Peyer's patch (tissue), 4 donors: ENCODE results near the gene TBC1D22B. TPM values are rescaled to one million over a fixed set of nuclear protein-coding genes. Genes with fewer than 3 reads are reported as not detected.

ENCODE experiments used
- DNase-seq, 3 donors: peaks; one replicate each; pipeline ENCODE4 v3.0.0-alpha.2; 2017 to 2019
- H3K27ac ChIP-seq, 4 donors: fragments of 200-600 bp; sonication (generic); one replicate each; pipeline ENCODE4 v1.5.1; 2016 to 2019
- H3K27me3 ChIP-seq, 2 donors: fragments of 200-600 bp; sonication (generic); one replicate each; pipeline ENCODE4 v1.5.1; 2019
- H3K36me3 ChIP-seq, 3 donors: fragments of 200-600 bp; sonication (generic); one replicate each; pipeline ENCODE4 v1.5.1; 2016 to 2019
- H3K4me1 ChIP-seq, 4 donors: fragments of 200-600 bp; sonication (generic); one replicate each; pipeline ENCODE4 v1.5.1; 2016 to 2019
- H3K4me3 ChIP-seq, 4 donors: fragments of 200-600 bp; sonication (generic); 1 replicate in 3 of 4; 2 replicates in 1 of 4; pipeline ENCODE4 v1.5.1; 2016 to 2019; ENCODE audit warnings: mild to moderate bottlenecking in 1 of 4
- H3K9me3 ChIP-seq, 4 donors: fragments of 200-600 bp; sonication (generic); one replicate each; pipeline ENCODE4 v1.5.1; 2016 to 2019; ENCODE audit warnings: mild to moderate bottlenecking in 1 of 4
- POLR2A ChIP-seq, 2 donors: fragments of 450-650 bp; IDR thresholded peaks; one replicate each; pipeline ENCODE4 v1.5.1; 2017; ENCODE audit warnings: antibody characterized with exemption in 2 of 2, mild to moderate bottlenecking in 2 of 2, moderate library complexity in 2 of 2
- total RNA-seq, 4 donors: library from RNA; depleted of rRNA; stranded (reverse); fragments of >200 nt; gene quantifications; one replicate each; pipeline ENCODE4 v1.1.0, GENCODE V29; 2016
- TF ChIP-seq, protein P1 (sequence below), 6 experiments: fragments of 450-650 bp in 4 of 6; fragments of 200-600 bp in 2 of 6; sonication (generic) in 1 of 6; IDR thresholded peaks; one replicate each; pipeline ENCODE4 v1.5.1; 2017 to 2019; ENCODE audit warnings: antibody characterized with exemption in 6 of 6, mild to moderate bottlenecking in 3 of 6, moderate library complexity in 1 of 6

TBC1D22B gene
- total RNA-seq, 4 donors from 2014 or later, result 12.4 to 23.3 (median 19.0) TPM

- no peaks in the 10 kb centered on the region for H3K27me3 ChIP-seq
- TF ChIP-seq POLR2A (IDR thresholded peaks at IDR 0.05), result no peak
- TF ChIP-seq, protein P1, sequence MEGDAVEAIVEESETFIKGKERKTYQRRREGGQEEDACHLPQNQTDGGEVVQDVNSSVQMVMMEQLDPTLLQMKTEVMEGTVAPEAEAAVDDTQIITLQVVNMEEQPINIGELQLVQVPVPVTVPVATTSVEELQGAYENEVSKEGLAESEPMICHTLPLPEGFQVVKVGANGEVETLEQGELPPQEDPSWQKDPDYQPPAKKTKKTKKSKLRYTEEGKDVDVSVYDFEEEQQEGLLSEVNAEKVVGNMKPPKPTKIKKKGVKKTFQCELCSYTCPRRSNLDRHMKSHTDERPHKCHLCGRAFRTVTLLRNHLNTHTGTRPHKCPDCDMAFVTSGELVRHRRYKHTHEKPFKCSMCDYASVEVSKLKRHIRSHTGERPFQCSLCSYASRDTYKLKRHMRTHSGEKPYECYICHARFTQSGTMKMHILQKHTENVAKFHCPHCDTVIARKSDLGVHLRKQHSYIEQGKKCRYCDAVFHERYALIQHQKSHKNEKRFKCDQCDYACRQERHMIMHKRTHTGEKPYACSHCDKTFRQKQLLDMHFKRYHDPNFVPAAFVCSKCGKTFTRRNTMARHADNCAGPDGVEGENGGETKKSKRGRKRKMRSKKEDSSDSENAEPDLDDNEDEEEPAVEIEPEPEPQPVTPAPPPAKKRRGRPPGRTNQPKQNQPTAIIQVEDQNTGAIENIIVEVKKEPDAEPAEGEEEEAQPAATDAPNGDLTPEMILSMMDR (IDR thresholded peaks at IDR 0.05), result no peak
- H3K27ac ChIP-seq, result peak overlapping the region in 3 of 4 donors; percentile 25 to 89 (median 79)
- DNase-seq, result no peak
- peaks cover 0 to 17% (median 0%) of the 10 kb centered on the region in 4 donors for H3K4me1 ChIP-seq
- H3K36me3 ChIP-seq, result no peaks in the 10 kb centered on the region
- no peaks in the 10 kb centered on the region for H3K9me3 ChIP-seq
- H3K4me3 ChIP-seq, result peak overlapping the region in 3 of 4 donors; percentile 71 to 91 (median 90)
These were observed 766 bp upstream of the TBC1D22B start for GRCh38 chr6:37256692-37257319.

DNA sequence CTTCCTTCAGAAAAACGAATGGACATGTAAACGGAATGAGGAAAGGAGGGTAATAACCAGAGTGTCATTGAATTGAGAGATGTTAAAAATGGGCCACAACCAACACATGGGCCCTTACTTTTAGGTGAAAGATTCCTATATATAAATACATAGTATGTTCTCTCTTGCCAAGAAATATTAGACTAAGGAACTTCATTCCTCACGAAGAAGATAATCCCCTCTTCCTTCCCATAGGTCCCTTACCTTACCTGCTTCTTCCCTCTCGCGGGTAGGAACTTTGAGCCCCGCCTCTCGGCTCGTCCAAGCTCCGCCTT lies 295 bp upstream of the TBC1D22B start:
- Histone ChIP-seq H3K27ac (peak overlapping the region; percentile 79 to 89 (median 84)), H3K4me1 (peaks cover 0 to 17% (median 0%) of the 10 kb centered on the region in 4 donors), H3K4me3 (peak overlapping the region; percentile 71 to 91 (median 86)), H3K36me3 (no peaks in the 10 kb centered on the region), H3K27me3 (no peaks in the 10 kb centered on the region), H3K9me3 (no peaks in the 10 kb centered on the region)
- TF ChIP-seq POLR2A (IDR thresholded peaks at IDR 0.05), result no peak
- TF ChIP-seq, protein P1 (IDR thresholded peaks at IDR 0.05), result no peak
- DNase-seq, result no peak

GRCh38 chr6:37258405-37259105 lies 983 bp downstream of the TBC1D22B start:
- H3K9me3 ChIP-seq, result no peaks in the 10 kb centered on the region
- no peak for DNase-seq
- peak overlapping the region; percentile 71 to 91 (median 86) for H3K4me3 ChIP-seq
- H3K27me3 ChIP-seq, result no peaks in the 10 kb centered on the region
- peaks cover 0 to 17% (median 0%) of the 10 kb centered on the region in 4 donors for H3K4me1 ChIP-seq
- no peaks in the 10 kb centered on the region for H3K36me3 ChIP-seq
- H3K27ac ChIP-seq, result peak overlapping the region; percentile 79 to 89 (median 84)
- TF ChIP-seq, protein P1 (IDR thresholded peaks at IDR 0.05), result no peak
- no peak for TF ChIP-seq POLR2A (IDR thresholded peaks at IDR 0.05)

DNA sequence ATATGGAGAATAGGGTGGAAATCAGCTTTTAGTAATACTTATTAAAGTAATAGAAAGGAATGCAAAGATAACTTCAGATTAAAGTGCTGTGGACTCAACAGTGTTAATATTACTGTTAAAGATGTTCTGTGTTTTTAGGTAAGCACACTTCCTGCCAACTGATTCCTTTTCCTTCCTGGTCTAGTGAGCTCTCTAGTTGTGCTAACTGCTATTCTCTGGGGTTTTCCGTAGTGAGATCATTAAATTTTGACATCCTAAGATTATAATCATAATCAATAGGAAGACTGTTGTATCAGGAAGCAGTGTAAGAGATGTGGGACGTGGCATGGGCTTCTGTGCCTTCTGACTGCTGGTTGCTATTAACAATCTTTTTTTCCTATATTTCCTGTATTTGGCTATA lies 1.6 kb downstream of the TBC1D22B start:
- Histone ChIP-seq H3K27me3 (no peaks in the 10 kb centered on the region), H3K36me3 (no peaks in the 10 kb centered on the region), H3K27ac (no peak overlapping the region), H3K4me1 (peaks cover 0 to 12% (median 0%) of the 10 kb centered on the region in 4 donors), H3K4me3 (peak overlapping the region in 2 of 4 donors; percentile 71 to 91), H3K9me3 (no peaks in the 10 kb centered on the region)
- DNase-seq, result no peak
- TF ChIP-seq, protein P1 (IDR thresholded peaks at IDR 0.05), result no peak
- no peak for TF ChIP-seq POLR2A (IDR thresholded peaks at IDR 0.05)

- no peak for DNase-seq
- no peak overlapping the region for H3K27ac ChIP-seq
These were observed 2.5 kb downstream of the TBC1D22B start for GRCh38 chr6:37260040-37260439.

More at GRCh38 chr6:37260040-37260439, 2.5 kb downstream of the TBC1D22B start:
- TF ChIP-seq, protein P1 (IDR thresholded peaks at IDR 0.05), result no peak
- TF ChIP-seq POLR2A (IDR thresholded peaks at IDR 0.05), result no peak
- no peaks in the 10 kb centered on the region for H3K27me3 ChIP-seq
- H3K4me3 ChIP-seq, result no peak overlapping the region
- peaks cover 0 to 12% (median 0%) of the 10 kb centered on the region in 4 donors for H3K4me1 ChIP-seq
- H3K36me3 ChIP-seq, result no peaks in the 10 kb centered on the region
- no peaks in the 10 kb centered on the region for H3K9me3 ChIP-seq
